Esophagus muscularis mucosa (tissue), 4 donors: ENCODE measurements around the gene TBX2. TPM values are rescaled to one million over a fixed set of nuclear protein-coding genes. Genes with fewer than 3 reads are reported as not detected.
A peak's percentile ranks its signal among the peaks of the same experiment; 100 is the strongest.

ENCODE experiments used
- DNase-seq: peaks from one replicate; pipeline ENCODE4 v3.0.0-alpha.2; 2017; ENCODE audit errors: extremely low spot score
- H3K27ac ChIP-seq, 4 donors: fragments of 200-600 bp; sonication (generic); replicated peaks in 1 of 4; 1 replicate in 3 of 4; 2 replicates in 1 of 4; pipeline ENCODE4 v1.5.1; 2016 to 2019; ENCODE audit warnings: mild to moderate bottlenecking in 1 of 4
- H3K27me3 ChIP-seq, 4 donors: fragments of 200-600 bp; sonication (generic); one replicate each; pipeline versions ENCODE4 v1.5.1 to v1.6.0; 2016 to 2019
- H3K36me3 ChIP-seq, 4 donors: fragments of 200-600 bp; sonication (generic); one replicate each; pipeline ENCODE4 v1.5.1; 2016 to 2019
- H3K4me1 ChIP-seq, 4 donors: fragments of 200-600 bp; sonication (generic); one replicate each; pipeline ENCODE4 v1.5.1; 2016 to 2019
- H3K4me3 ChIP-seq, 4 donors: fragments of 200-600 bp; sonication (generic); 1 replicate in 2 of 4; 2 replicates in 2 of 4; pipeline ENCODE4 v1.5.1; 2016 to 2019; ENCODE audit warnings: mild to moderate bottlenecking in 4 of 4, moderate library complexity in 1 of 4
- H3K9me3 ChIP-seq, 4 donors: fragments of 200-600 bp; sonication (generic); 1 replicate in 3 of 4; 2 replicates in 1 of 4; pipeline ENCODE4 v1.5.1; 2016 to 2019
- CTCF ChIP-seq, 3 experiments: fragments of 200-600 bp in 2 of 3; fragments of 450-650 bp in 1 of 3; sonication (generic) in 2 of 3; IDR thresholded peaks; one replicate each; pipeline ENCODE4 v1.5.1; 2017 to 2019; ENCODE audit warnings: antibody characterized with exemption in 3 of 3, mild to moderate bottlenecking in 2 of 3, moderate library complexity in 1 of 3
- EP300 ChIP-seq: sonication (generic); formaldehyde crosslinking; IDR thresholded peaks from one replicate; pipeline ENCODE4 v1.6.1; 2017; ENCODE audit warnings: antibody characterized with exemption
- POLR2A ChIP-seq: fragments of 450-650 bp; IDR thresholded peaks from one replicate; pipeline ENCODE4 v1.6.1; 2017; ENCODE audit warnings: antibody characterized with exemption, moderate library complexity, mild to moderate bottlenecking, low read depth
- POLR2AphosphoS5 ChIP-seq, 2 donors: sonication (generic); formaldehyde crosslinking; IDR thresholded peaks; one replicate each; pipeline ENCODE4 v1.6.1; 2017; ENCODE audit warnings: antibody characterized with exemption in 2 of 2
- WGBS: methylation state at CpG from one replicate; pipeline ENCODE4 v1.1.5; 2018; 5-methylcytosine and 5-hydroxymethylcytosine counted together
- intact Hi-C: fragments of 100-400 bp; cut with DNase I; formaldehyde crosslinking; loops from one replicate; pipeline ENCODE4 v1.15.1; 2023
- total RNA-seq, 4 donors: library from RNA; depleted of rRNA; stranded (reverse); fragments of >200 nt; gene quantifications; one replicate each; pipeline versions ENCODE4 v1.1.0 to v1.2.1, GENCODE V29; 2016

The TBX2 gene
- total RNA-seq, 4 donors from 2014 or later: 17.9 to 42.6 (median 31.3) TPM

- Histone ChIP-seq H3K9me3 (no peaks in the 10 kb centered on the region), H3K27ac (peak overlapping the region; percentile 7 to 67 (median 58)), H3K4me3 (no peak overlapping the region), H3K27me3 (no peaks in the 10 kb centered on the region), H3K4me1 (peaks cover 8 to 15% (median 12%) of the 10 kb centered on the region in 4 donors), H3K36me3 (peaks cover 0 to 4% (median 0%) of the 10 kb centered on the region in 4 donors)
- 56% methylated on average over 19 of the region's 19 CpGs for WGBS
- intact Hi-C loops: no loop called here
- TF ChIP-seq EP300 (no peak), POLR2A (no peak), POLR2AphosphoS5 (IDR thresholded peaks at IDR 0.05) (peak in 1 of 2 donors; percentile 46), CTCF (IDR thresholded peaks at IDR 0.05) (no peak)
- DNase-seq: no peak
These were observed 32.8 kb upstream of the TBX2 start for GRCh38 chr17:61366715-61367413.

- Histone ChIP-seq H3K27me3 (no peaks in the 10 kb centered on the region), H3K9me3 (no peaks in the 10 kb centered on the region), H3K36me3 (peaks cover 0 to 4% (median 0%) of the 10 kb centered on the region in 4 donors), H3K4me3 (no peak overlapping the region), H3K27ac (no peak overlapping the region), H3K4me1 (peaks cover 8 to 15% (median 12%) of the 10 kb centered on the region in 4 donors)
- no peak for DNase-seq
- WGBS: 93% methylated on average over 3 of the region's 27 CpGs
- TF ChIP-seq POLR2AphosphoS5 (IDR thresholded peaks at IDR 0.05) (no peak), POLR2A (no peak), EP300 (no peak), CTCF (IDR thresholded peaks at IDR 0.05) (no peak)
- intact Hi-C loops: no loop called here
These were observed 31.4 kb upstream of the TBX2 start for GRCh38 chr17:61368049-61368831.

- intact Hi-C loops: no loop called here
- DNase-seq: no peak
- Histone ChIP-seq H3K27ac (no peak overlapping the region), H3K9me3 (no peaks in the 10 kb centered on the region), H3K27me3 (no peaks in the 10 kb centered on the region), H3K36me3 (peaks cover 0 to 4% (median 0%) of the 10 kb centered on the region in 4 donors), H3K4me3 (no peak overlapping the region), H3K4me1 (peaks cover 8 to 15% (median 12%) of the 10 kb centered on the region in 4 donors)
- 89% methylated on average over 6 of the region's 7 CpGs for WGBS
- TF ChIP-seq POLR2A (no peak), CTCF (IDR thresholded peaks at IDR 0.05) (no peak), EP300 (no peak), POLR2AphosphoS5 (IDR thresholded peaks at IDR 0.05) (no peak)
These were observed 30.7 kb upstream of the TBX2 start for GRCh38 chr17:61368832-61369450.

GRCh38 chr17:61369751-61370150, 29.9 kb upstream of the TBX2 start:
- 96% methylated on average over 9 of the region's 10 CpGs for WGBS
- Histone ChIP-seq H3K9me3 (no peaks in the 10 kb centered on the region), H3K4me1 (peaks cover 8 to 15% (median 12%) of the 10 kb centered on the region in 4 donors), H3K4me3 (no peak overlapping the region), H3K36me3 (peaks cover 0 to 4% (median 0%) of the 10 kb centered on the region in 4 donors), H3K27me3 (no peaks in the 10 kb centered on the region), H3K27ac (no peak overlapping the region)
- intact Hi-C loops: no loop called here
- TF ChIP-seq POLR2A (no peak), CTCF (IDR thresholded peaks at IDR 0.05) (no peak), EP300 (no peak), POLR2AphosphoS5 (IDR thresholded peaks at IDR 0.05) (no peak)
- DNase-seq: no peak
